ENCODE results near the gene ATP13A3.

The ATP13A3 gene

DNA sequence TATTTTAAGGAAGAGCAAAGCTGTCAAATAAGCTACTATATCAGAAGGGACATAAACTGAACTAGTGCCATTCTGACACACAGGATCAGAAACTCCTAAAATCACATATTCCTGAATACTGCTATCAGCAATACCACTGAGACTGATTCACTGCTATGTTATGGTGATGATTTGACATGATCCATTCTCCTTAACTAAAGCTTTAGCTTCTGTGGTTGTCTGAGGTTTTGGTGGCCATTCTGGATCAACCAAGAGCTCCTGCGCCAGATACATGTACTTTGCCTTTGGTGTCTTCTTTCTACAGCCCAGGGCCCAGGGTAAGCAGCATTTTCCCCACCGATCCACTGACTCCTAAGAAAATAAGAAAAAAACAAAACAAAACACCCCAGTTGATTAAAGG lies 81.0 kb downstream of the ATP13A3 start:
- H3K18ac ChIP-seq (ENCODE audit: low read length): no peak overlapping the region
- H2AK5ac ChIP-seq (ENCODE audit: low read length): no peak overlapping the region
- H3K27me3 ChIP-seq (ENCODE audit: insufficient read depth, low read length, poor library complexity): no peaks in the 10 kb centered on the region
- H3K36me3 ChIP-seq (ENCODE audit: control insufficient read depth, insufficient read depth, low read length): no peaks in the 10 kb centered on the region
- no peaks in the 10 kb centered on the region for H3K4me1 ChIP-seq (ENCODE audit: control insufficient read depth, low read depth, low read length)
- H2BK15ac ChIP-seq (replicated peaks; ENCODE audit: low read depth): no peak overlapping the region
- no peaks in the 10 kb centered on the region for H3K79me1 ChIP-seq (ENCODE audit: low read length)
- no peak overlapping the region for H3K27ac ChIP-seq (ENCODE audit: low read depth, low read length)
- DNase-seq: no peak
- H4K8ac ChIP-seq (ENCODE audit: low read depth, low read length): no peak overlapping the region
- no peak overlapping the region for H3K4ac ChIP-seq (ENCODE audit: low read depth, low read length)
- H2BK5ac ChIP-seq (ENCODE audit: low read length): no peak overlapping the region
- H3K9ac ChIP-seq (ENCODE audit: low read length): no peak overlapping the region
- no CpG with 5 or more reads among the region's 2 CpGs for WGBS (ENCODE audit: extremely low coverage, insufficient coverage, low lambda C conversion rate)
- H3K56ac ChIP-seq (ENCODE audit: low read length): no peak overlapping the region
- no peaks in the 10 kb centered on the region for H3K79me2 ChIP-seq (ENCODE audit: control insufficient read depth, insufficient read depth, low read length)
- H2BK120ac ChIP-seq (ENCODE audit: low read depth, low read length): no peak overlapping the region
- H4K5ac ChIP-seq (ENCODE audit: low read length): no peak overlapping the region
- no peak overlapping the region for H3K4me2 ChIP-seq (ENCODE audit: low read length)
- no peak overlapping the region for H3K23ac ChIP-seq (ENCODE audit: low read length)
- no peak overlapping the region for H3K4me3 ChIP-seq (ENCODE audit: low read length)

- Histone ChIP-seq H3K27ac (ENCODE audit: low read depth, low read length) (no peak overlapping the region), H2BK120ac (ENCODE audit: low read depth, low read length) (no peak overlapping the region)
- no peak for DNase-seq
Measured at GRCh38 chr3:194404365-194405140, 82.2 kb downstream of the ATP13A3 start.

DNA sequence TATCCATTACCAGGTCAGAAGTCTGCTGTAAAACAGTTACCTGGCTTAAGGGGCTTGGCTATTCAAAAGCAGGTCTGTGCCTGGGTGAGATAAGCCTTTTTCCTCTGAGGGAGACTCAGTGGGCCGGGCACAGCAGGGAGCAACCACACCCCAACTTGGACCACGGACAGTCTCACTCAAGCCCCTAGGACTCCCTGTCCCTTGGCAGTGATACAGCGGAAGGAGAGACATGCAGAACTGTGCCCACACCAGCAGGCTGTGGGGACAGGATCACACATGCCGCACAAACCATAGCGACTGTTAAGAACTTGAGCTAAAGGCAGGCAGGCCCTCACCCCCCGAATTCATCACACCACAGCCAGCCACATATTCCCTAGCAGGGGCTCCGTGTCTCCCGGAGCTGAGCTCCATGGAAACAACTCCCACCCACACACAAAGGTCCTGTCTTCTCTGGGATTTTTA lies 84.9 kb downstream of the ATP13A3 start:
- Histone ChIP-seq H4K8ac (ENCODE audit: low read depth, low read length) (no peak overlapping the region), H3K27me3 (ENCODE audit: insufficient read depth, low read length, poor library complexity) (peaks cover 7% of the 10 kb centered on the region), H2BK15ac (replicated peaks; ENCODE audit: low read depth) (no peak overlapping the region), H3K4ac (ENCODE audit: low read depth, low read length) (no peak overlapping the region), H3K36me3 (ENCODE audit: control insufficient read depth, insufficient read depth, low read length) (no peaks in the 10 kb centered on the region), H2BK120ac (ENCODE audit: low read depth, low read length) (no peak overlapping the region), H3K23ac (ENCODE audit: low read length) (no peak overlapping the region), H3K18ac (ENCODE audit: low read length) (no peak overlapping the region), H4K5ac (ENCODE audit: low read length) (no peak overlapping the region), H3K4me1 (ENCODE audit: control insufficient read depth, low read depth, low read length) (no peaks in the 10 kb centered on the region), H3K4me2 (ENCODE audit: low read length) (no peak overlapping the region), H3K56ac (ENCODE audit: low read length) (no peak overlapping the region), H3K9ac (ENCODE audit: low read length) (no peak overlapping the region), H2BK5ac (ENCODE audit: low read length) (no peak overlapping the region), H2AK5ac (ENCODE audit: low read length) (no peak overlapping the region), H3K79me1 (ENCODE audit: low read length) (no peaks in the 10 kb centered on the region), H3K4me3 (ENCODE audit: low read length) (no peak overlapping the region), H3K27ac (ENCODE audit: low read depth, low read length) (no peak overlapping the region), H3K79me2 (ENCODE audit: control insufficient read depth, insufficient read depth, low read length) (no peaks in the 10 kb centered on the region)
- DNase-seq: no peak
- WGBS (ENCODE audit: extremely low coverage, insufficient coverage, low lambda C conversion rate): no CpG with 5 or more reads among the region's 8 CpGs

More at GRCh38 chr3:194404365-194405140, 82.2 kb downstream of the ATP13A3 start:
- Histone ChIP-seq H3K4me3 (ENCODE audit: low read length) (no peak overlapping the region), H3K79me2 (ENCODE audit: control insufficient read depth, insufficient read depth, low read length) (no peaks in the 10 kb centered on the region), H3K9ac (ENCODE audit: low read length) (no peak overlapping the region), H2BK5ac (ENCODE audit: low read length) (no peak overlapping the region), H3K36me3 (ENCODE audit: control insufficient read depth, insufficient read depth, low read length) (no peaks in the 10 kb centered on the region), H3K4me1 (ENCODE audit: control insufficient read depth, low read depth, low read length) (no peaks in the 10 kb centered on the region), H2AK5ac (ENCODE audit: low read length) (no peak overlapping the region), H3K18ac (ENCODE audit: low read length) (no peak overlapping the region), H3K56ac (ENCODE audit: low read length) (no peak overlapping the region), H4K8ac (ENCODE audit: low read depth, low read length) (no peak overlapping the region), H3K4me2 (ENCODE audit: low read length) (no peak overlapping the region), H3K27me3 (ENCODE audit: insufficient read depth, low read length, poor library complexity) (no peaks in the 10 kb centered on the region), H3K4ac (ENCODE audit: low read depth, low read length) (no peak overlapping the region), H4K5ac (ENCODE audit: low read length) (no peak overlapping the region), H3K79me1 (ENCODE audit: low read length) (no peaks in the 10 kb centered on the region), H3K23ac (ENCODE audit: low read length) (no peak overlapping the region), H2BK15ac (replicated peaks; ENCODE audit: low read depth) (no peak overlapping the region)
- WGBS (ENCODE audit: extremely low coverage, insufficient coverage, low lambda C conversion rate): no CpG with 5 or more reads among the region's 10 CpGs

- Histone ChIP-seq H3K9ac (ENCODE audit: low read length) (no peak overlapping the region), H4K8ac (ENCODE audit: low read depth, low read length) (no peak overlapping the region), H3K79me2 (ENCODE audit: control insufficient read depth, insufficient read depth, low read length) (no peaks in the 10 kb centered on the region), H3K56ac (ENCODE audit: low read length) (no peak overlapping the region), H3K4me2 (ENCODE audit: low read length) (no peak overlapping the region), H3K4me1 (ENCODE audit: control insufficient read depth, low read depth, low read length) (no peaks in the 10 kb centered on the region), H3K79me1 (ENCODE audit: low read length) (no peaks in the 10 kb centered on the region), H3K27me3 (ENCODE audit: insufficient read depth, low read length, poor library complexity) (peaks cover 7% of the 10 kb centered on the region), H3K36me3 (ENCODE audit: control insufficient read depth, insufficient read depth, low read length) (no peaks in the 10 kb centered on the region), H2AK5ac (ENCODE audit: low read length) (no peak overlapping the region), H3K4me3 (ENCODE audit: low read length) (no peak overlapping the region), H2BK5ac (ENCODE audit: low read length) (no peak overlapping the region), H4K5ac (ENCODE audit: low read length) (no peak overlapping the region), H2BK15ac (replicated peaks; ENCODE audit: low read depth) (no peak overlapping the region), H3K27ac (ENCODE audit: low read depth, low read length) (no peak overlapping the region), H3K4ac (ENCODE audit: low read depth, low read length) (no peak overlapping the region), H3K23ac (ENCODE audit: low read length) (no peak overlapping the region), H2BK120ac (ENCODE audit: low read depth, low read length) (no peak overlapping the region), H3K18ac (ENCODE audit: low read length) (no peak overlapping the region)
- no CpG with 5 or more reads among the region's 9 CpGs for WGBS (ENCODE audit: extremely low coverage, insufficient coverage, low lambda C conversion rate)
- no peak for DNase-seq
Measured at GRCh38 chr3:194401346-194401745, 85.5 kb downstream of the ATP13A3 start.

- no CpG with 5 or more reads among the region's 15 CpGs for WGBS (ENCODE audit: extremely low coverage, insufficient coverage, low lambda C conversion rate)
- no peak for DNase-seq
Measured at GRCh38 chr3:194399874-194400411, 86.9 kb downstream of the ATP13A3 start.

More at GRCh38 chr3:194399874-194400411, 86.9 kb downstream of the ATP13A3 start:
- H2BK120ac ChIP-seq (ENCODE audit: low read depth, low read length): no peak overlapping the region
- no peaks in the 10 kb centered on the region for H3K79me2 ChIP-seq (ENCODE audit: control insufficient read depth, insufficient read depth, low read length)
- no peak overlapping the region for H2BK15ac ChIP-seq (replicated peaks; ENCODE audit: low read depth)
- H3K18ac ChIP-seq (ENCODE audit: low read length): no peak overlapping the region
- no peak overlapping the region for H4K8ac ChIP-seq (ENCODE audit: low read depth, low read length)
- H3K27me3 ChIP-seq (ENCODE audit: insufficient read depth, low read length, poor library complexity): peaks cover 7% of the 10 kb centered on the region
- H3K4me2 ChIP-seq (ENCODE audit: low read length): no peak overlapping the region
- H3K79me1 ChIP-seq (ENCODE audit: low read length): no peaks in the 10 kb centered on the region
- H2BK5ac ChIP-seq (ENCODE audit: low read length): no peak overlapping the region
- H3K4me1 ChIP-seq (ENCODE audit: control insufficient read depth, low read depth, low read length): peaks cover 2% of the 10 kb centered on the region
- no peak overlapping the region for H3K9ac ChIP-seq (ENCODE audit: low read length)
- no peak overlapping the region for H3K56ac ChIP-seq (ENCODE audit: low read length)
- H2AK5ac ChIP-seq (ENCODE audit: low read length): no peak overlapping the region
- H3K4me3 ChIP-seq (ENCODE audit: low read length): no peak overlapping the region
- no peak overlapping the region for H3K23ac ChIP-seq (ENCODE audit: low read length)
- H3K4ac ChIP-seq (ENCODE audit: low read depth, low read length): no peak overlapping the region
- H3K27ac ChIP-seq (ENCODE audit: low read depth, low read length): no peak overlapping the region
- H3K36me3 ChIP-seq (ENCODE audit: control insufficient read depth, insufficient read depth, low read length): no peaks in the 10 kb centered on the region
- H4K5ac ChIP-seq (ENCODE audit: low read length): no peak overlapping the region

Measured in mesendoderm (in vitro differentiated cells).